Lower leg skin (tissue), 3 donors: Measurements from ENCODE around the gene DEPDC7.

Experiments
- POLR2A ChIP-seq, 2 donors: fragments of 450-650 bp; IDR thresholded peaks; one replicate each; pipeline ENCODE4 v1.6.1; 2016 to 2017; ENCODE audit warnings: antibody characterized with exemption in 2 of 2, mild to moderate bottlenecking in 1 of 2, moderate library complexity in 1 of 2
- TF ChIP-seq, protein P1 (sequence below), 3 donors: fragments of 450-650 bp; IDR thresholded peaks; one replicate each; pipeline ENCODE4 v1.5.1; 2016; ENCODE audit warnings: antibody characterized with exemption in 3 of 3, mild to moderate bottlenecking in 3 of 3, moderate library complexity in 2 of 3

DNA sequence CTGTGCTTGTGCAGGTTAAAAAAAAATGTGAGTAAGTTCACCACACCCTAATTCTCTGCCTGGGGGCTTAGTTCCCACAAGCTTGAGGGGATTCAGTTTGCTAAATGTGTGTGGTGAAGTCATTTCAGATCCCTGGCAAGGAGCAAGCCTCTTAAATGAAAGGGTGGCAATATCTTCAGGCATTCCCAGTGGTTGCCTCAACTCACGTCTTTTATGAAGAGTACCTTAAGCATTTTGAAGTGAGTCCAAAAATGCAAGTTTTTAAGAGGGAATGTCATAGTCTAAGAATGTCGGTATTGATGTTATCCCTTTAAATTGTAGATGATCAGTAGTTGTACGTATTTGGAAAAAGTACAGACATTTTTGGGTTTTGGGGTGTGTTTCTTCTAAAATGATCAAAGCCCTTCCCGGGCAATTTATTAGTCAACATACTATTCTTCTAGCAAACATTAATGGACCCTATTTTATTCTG lies 28.6 kb downstream of the DEPDC7 start:
- TF ChIP-seq, protein P1, sequence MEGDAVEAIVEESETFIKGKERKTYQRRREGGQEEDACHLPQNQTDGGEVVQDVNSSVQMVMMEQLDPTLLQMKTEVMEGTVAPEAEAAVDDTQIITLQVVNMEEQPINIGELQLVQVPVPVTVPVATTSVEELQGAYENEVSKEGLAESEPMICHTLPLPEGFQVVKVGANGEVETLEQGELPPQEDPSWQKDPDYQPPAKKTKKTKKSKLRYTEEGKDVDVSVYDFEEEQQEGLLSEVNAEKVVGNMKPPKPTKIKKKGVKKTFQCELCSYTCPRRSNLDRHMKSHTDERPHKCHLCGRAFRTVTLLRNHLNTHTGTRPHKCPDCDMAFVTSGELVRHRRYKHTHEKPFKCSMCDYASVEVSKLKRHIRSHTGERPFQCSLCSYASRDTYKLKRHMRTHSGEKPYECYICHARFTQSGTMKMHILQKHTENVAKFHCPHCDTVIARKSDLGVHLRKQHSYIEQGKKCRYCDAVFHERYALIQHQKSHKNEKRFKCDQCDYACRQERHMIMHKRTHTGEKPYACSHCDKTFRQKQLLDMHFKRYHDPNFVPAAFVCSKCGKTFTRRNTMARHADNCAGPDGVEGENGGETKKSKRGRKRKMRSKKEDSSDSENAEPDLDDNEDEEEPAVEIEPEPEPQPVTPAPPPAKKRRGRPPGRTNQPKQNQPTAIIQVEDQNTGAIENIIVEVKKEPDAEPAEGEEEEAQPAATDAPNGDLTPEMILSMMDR (IDR thresholded peaks at IDR 0.05): no peak
- no peak for TF ChIP-seq POLR2A (IDR thresholded peaks at IDR 0.05)
